Left renal cortex interstitium (tissue), 4 donors: ENCODE results near the gene NAGPA. TPM values are rescaled to one million over a fixed set of nuclear protein-coding genes. Genes with fewer than 3 reads are reported as not detected.
"Not testable (repeated sequence)": the region's sequence is repeated elsewhere in the genome, so short reads cannot be mapped to it uniquely, and the experiment has no call there.

ENCODE experiments used
- DNase-seq, 4 donors: peaks; one replicate each; pipeline ENCODE4 v3.0.0-alpha.2; 2013; ENCODE audit warnings: low read depth in 4 of 4, low spot score in 2 of 4, missing footprints in 1 of 4
- polyA plus RNA-seq, 4 donors: library from polyadenylated mRNA; unstranded; fragments of 120-200 nt; gene quantifications; one replicate each; pipeline ENCODE4 v1.2.1, GENCODE V29; 2013; ENCODE audit not compliant: insufficient read length in 4 of 4

Gene NAGPA
- 10 to 100 TPM in 3 of 4 donors, 1 to 10 TPM in 1; 8.8 to 14.8 (median 11.5) TPM for polyA plus RNA-seq

GRCh38 chr16:5033256-5034166, at the start of gene NAGPA:
TSS of gene NAGPA (minus strand) at chr16:5033935. CDS start at chr16:5033914, 21 bp downstream.
- DNase-seq, result peak in 3 of 4 donors; percentile 62 to 84 (median 75)

GRCh38 chr16:5080996-5081395, 47.3 kb upstream of the NAGPA start:
- DNase-seq, result not testable (repeated sequence)

- not testable (repeated sequence) for DNase-seq
Measured at GRCh38 chr16:5080461-5080860, 46.7 kb upstream of the NAGPA start.

- no peak for DNase-seq
Measured at GRCh38 chr16:5078626-5079025, 44.9 kb upstream of the NAGPA start.

GRCh38 chr16:5077304-5077703, 43.6 kb upstream of the NAGPA start:
- DNase-seq, result no peak

- no peak for DNase-seq
Measured at GRCh38 chr16:5075637-5076036, 41.9 kb upstream of the NAGPA start.

- DNase-seq, result not testable (repeated sequence)
Measured at GRCh38 chr16:5073771-5074170, 40.0 kb upstream of the NAGPA start.

- no peak for DNase-seq
Measured at GRCh38 chr16:5073279-5073629, 39.5 kb upstream of the NAGPA start.

GRCh38 chr16:5072334-5073278, 38.9 kb upstream of the NAGPA start:
- DNase-seq, result no peak

- peak; percentile 34 to 82 (median 70) for DNase-seq
Measured at GRCh38 chr16:5071681-5072333, 38.1 kb upstream of the NAGPA start, which contains the start of gene ALG1. TSS of gene ALG1 (plus strand) at chr16:5071843. CDS start at chr16:5071850, 7 bp downstream.

- peak in 1 of 4 donors; percentile 2 for DNase-seq
Measured at GRCh38 chr16:5071341-5071680, 37.6 kb upstream of the NAGPA start.

- DNase-seq, result no peak
Measured at GRCh38 chr16:5070431-5071186, 36.9 kb upstream of the NAGPA start.

- DNase-seq, result no peak
Measured at GRCh38 chr16:5069854-5070253, 36.1 kb upstream of the NAGPA start.

- no peak for DNase-seq
Measured at GRCh38 chr16:5069048-5069447, 35.3 kb upstream of the NAGPA start.

- DNase-seq, result no peak
Measured at GRCh38 chr16:5066511-5066910, 32.8 kb upstream of the NAGPA start.

GRCh38 chr16:5065813-5066212, 32.1 kb upstream of the NAGPA start, which contains the start of gene C16orf89:
TSS of gene C16orf89 (minus strand) at chr16:5065956. CDS start at chr16:5065908, 48 bp downstream.
- DNase-seq, result no peak

GRCh38 chr16:5065326-5065725, 31.6 kb upstream of the NAGPA start:
- no peak for DNase-seq

- no peak for DNase-seq
Measured at GRCh38 chr16:5064915-5065314, 31.2 kb upstream of the NAGPA start.
